ENCODE data around the gene GPC4.
A peak's percentile ranks its signal among the peaks of the same experiment; 100 is the strongest.

The GPC4 gene

DNA sequence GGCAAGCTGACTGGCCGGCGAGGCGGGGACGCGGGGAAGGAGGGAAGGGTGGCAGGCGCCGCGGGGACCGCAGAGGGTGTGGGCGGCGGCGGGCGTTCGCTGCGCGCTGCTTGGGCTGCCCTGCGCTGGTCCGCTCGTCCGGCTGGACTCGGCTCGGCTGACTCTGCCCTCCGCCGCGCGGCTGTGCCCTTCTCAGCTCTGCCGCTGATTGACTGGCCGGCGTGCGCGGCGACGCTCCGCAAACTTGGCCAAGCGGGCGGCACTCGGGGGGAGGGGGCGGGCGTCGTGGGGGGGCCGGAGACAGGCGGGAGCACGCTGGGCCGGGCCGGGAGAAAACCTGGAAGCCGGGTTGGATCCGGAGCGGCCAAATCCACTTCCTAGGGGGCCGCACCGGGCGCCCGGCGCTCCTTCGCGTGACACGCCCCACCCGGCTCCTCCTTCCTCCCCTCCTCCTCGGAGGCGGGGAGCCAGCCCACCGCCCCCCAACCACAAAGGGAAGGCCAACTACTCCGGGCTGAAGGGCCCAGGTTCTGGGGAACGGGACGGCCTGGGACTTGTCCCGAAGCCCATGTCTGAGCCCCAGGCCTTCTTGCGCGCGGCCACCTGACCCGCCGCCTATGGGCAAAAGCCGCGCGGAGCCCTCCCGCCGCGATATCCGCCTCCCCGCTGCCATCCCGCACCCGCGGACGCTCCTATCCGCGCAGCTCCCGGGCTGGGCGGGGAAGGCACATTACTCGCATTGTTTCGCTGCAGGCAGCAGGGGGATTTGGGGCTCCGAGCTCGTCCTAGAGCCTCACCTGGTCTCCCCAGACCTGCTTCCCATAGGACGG, at the start of gene GPC4:
Gene GPC4 (minus strand): TSS at position 214 of the 830 bp plus-strand sequence. CDS start 524 bp downstream, outside the sequence.
- peak; percentile 88 for DNase-seq

DNA sequence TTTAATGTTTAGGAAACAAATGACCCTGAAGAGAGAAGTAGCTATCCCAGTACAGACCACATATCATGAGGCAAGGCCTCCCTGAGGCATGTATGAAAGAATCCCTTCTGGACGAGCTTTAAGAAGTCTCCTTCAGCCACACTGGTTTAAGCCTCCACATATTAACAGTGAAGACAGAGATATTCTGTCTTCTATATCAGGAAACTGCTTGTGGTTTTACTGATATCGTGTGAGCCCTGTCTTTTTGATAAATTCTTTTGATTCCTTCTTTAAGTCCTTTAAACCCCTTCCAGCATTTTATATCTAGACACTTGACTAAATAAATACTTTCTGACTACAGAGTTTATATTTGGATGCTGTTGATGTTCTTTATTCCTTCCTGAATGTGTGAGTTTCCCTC, 45.9 kb upstream of the GPC4 start:
- DNase-seq = no peak

DNA sequence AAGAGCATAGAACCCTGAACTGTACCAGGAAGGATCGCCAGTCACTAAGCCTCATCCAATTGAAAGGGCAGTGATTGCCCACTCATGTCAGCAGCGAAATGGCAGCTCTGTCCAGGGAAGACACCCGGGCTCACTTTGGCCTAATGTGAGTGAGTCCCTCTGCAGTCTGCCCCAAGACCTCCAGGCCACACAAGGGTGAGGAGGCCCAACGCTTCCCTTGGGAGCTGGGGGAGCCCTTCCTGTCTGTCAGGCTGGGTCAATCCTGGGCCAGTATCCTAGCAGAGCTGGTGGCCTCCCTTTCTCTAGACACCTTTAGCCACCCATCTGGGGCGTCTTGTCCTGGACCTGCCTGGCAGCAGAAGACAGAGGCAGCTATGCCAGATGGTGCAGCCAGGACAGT, 39.6 kb upstream of the GPC4 start:
- DNase-seq = no peak

DNA sequence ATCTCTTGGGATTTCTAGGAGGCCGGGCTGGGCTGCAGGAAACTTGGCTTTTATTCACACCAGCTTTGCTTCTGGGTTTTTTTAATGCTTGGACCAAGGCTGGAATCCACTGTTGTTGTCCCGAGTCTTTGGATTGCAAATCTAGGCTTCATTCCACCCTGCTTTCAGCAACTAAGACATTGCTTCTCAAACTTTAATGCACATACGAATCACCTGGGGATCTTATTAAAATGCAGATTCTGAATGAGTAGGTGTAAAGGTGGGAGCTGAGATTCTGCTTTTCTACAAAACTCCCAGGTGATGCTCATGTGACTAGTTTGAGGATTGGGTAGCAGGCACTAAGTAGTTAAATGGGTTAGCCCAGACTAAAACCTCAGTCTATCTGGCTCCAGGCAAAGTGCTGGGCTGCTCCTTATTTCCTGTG, 39.2 kb upstream of the GPC4 start:
- no peak for DNase-seq

DNA sequence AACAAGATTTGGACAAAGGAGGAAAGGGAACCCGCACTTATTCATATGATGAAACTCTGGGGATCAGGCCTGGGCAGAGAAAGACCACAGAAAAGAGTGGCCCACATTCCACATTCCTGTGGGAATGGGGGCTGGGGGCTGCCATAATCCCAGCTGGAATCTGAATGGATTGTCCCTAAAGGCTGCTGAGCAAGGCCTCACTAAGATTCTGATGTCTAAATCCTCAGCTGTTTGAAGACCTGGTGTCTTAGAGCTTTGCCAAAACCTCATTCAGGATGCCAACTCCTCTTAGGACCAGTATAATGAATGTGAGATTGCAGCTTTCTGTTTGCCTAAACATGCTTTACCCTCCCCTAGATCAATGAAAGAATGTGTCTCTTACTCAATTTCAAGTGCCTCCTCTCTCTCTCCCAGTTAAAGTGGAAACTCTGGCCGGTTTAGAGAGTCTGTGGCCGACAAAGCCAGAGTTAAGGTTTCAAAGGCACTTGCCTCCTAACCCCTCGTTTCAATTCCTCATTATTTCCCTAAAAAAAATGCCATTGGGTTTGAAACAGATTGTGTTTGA, 33.3 kb upstream of the GPC4 start:
- DNase-seq = peak; percentile 51

DNA sequence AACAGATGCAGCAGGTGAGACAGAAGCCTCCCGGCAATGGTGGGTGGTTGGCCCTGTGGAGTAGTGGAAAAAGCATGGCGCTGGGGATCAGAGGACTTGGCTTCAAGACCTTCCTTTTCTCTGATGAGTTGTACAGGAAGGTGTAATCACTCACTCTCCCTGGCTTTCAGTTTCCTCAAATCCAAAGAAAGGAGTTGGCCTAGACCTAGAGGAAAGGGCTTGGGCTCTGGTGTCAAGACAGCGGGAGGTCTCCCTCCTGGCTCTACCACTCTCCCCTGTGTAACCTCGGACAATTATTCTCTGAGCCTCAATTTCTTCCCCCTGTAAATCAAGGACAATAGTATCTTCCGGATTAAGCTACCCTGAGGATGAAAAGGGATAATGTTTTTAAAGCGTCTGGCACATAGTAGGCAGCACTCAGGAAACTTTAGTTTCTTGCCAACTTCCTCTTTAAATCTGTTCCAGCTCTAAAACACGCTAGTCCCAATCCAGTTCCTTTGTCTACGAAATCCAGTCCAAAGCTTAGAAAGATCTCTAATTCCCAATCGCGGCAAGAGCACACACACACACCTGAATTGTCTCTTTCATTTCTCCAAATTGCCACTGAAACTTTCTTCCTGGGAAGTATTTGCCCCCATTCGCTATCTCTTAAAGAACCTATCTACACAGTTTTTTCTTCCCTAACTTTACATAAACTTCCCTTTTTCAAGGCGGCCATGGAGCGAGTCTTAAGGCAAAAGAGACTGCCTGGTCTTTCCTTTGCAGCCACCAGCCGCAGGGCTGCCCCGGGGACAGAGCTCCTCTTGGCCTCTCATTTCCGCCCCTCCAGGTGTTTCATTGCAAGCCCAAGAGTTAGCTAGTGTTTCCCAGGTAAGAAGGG, 29.9 kb upstream of the GPC4 start:
- peak; percentile 64 for DNase-seq

DNA sequence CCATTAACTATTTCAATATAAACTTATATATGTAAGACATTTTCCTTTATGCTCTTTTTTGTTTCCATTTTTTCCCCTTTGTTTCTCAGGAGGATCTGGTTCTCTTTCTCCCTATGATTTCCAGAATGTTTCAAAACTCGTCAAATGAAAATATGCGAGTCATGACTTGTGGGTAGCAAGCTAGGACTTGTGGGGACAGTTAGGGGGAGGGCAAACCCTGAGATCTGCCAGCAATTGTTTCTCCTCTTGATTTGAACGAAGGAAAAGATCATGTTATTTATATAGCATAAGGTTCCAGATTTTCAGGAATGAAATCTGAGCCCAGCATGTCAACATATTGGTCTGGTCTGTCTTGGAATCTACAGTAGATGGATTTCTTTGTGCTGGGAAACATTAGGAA, 28.9 kb upstream of the GPC4 start:
- no peak for DNase-seq

DNA sequence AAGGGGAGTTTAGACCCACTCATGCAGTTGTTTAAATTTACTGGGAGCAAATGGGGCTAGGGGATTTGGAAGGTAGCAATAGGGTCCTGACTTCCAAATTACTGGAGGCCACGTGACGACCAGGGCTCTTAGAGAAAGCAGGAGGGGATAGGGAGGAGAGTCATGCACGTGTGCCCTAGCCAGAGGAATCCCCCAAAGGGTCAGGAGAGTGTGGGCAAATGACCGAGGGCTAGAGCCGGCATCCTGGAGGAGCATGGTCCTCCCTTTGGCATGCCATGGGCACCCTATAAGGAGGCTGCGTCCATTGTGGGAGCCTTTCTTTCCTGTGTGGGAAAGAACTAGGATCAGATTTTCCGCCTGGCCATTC, 25.5 kb upstream of the GPC4 start:
- no peak for DNase-seq

DNA sequence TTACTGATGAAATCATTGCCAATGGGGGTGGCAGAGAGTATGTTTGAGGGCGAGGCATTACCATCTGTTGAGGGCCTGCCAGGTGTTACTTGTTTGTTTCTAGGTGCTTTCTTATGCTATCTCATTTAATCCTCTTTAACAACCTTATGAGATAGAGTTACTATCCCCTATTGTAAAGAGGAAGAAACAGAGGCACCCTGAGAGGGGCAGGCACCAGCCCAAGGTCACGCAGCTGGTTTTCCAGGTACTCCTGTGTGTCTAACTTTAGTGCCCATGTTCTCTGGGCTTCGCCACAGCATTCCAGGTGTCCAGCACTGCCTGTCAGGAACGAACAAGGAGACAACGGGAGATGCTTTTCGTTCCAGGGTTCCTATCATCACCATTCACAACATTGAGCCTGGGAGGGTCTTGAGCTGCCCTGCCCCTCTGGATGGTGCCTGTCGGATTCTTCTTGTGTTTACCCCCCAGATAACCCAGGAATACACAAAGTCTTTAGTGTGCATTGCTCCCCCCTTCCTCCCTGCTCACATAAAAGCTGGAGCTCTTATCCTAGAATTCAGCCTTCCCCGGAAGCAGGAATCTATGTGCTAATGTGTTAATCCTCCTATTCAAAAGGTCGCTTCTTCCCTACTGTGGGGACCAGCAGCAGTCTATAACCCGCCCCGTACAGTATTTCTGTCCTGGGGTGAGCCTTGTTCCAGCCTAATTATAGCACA, 24.9 kb upstream of the GPC4 start:
- DNase-seq = no peak

DNA sequence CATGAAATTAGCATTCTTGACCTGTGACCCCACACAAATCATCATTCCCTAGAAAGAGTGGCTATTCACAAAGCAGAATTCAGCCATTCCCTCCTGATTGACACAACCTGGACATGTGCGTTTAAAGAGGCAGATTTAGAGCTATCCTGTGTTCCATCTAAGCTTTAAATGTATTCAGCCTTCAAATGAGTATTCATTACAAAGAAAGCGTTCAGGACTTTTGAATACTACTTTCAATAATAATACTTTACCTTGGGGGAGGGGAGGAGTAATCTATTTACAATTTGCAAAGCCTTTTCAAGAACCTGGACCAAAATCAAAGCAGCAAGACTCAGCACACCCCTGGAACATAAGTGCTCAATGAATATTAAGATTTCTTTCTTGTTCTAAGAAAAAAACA, 22.5 kb upstream of the GPC4 start:
- DNase-seq = no peak

DNA sequence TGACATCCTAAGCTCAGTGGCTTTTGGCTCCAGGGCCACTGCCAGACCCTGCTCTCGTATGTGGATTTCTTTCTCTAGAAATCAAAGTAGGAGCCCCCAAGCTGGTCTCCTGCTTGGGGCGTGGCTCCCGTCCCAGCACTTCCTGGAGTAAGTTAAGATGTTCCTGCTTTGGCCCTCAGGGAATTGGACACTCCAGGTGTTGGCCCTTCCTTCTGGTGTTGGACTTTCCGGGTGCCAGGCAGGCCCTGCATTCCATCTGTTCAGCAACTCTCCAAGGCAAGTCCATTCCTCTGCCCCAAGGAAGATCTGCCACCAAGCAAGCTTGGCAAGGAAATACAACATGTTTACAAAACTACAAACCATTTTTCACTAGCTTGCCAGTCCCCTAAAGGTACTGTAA, 22.1 kb upstream of the GPC4 start:
- peak; percentile 50 for DNase-seq

DNA sequence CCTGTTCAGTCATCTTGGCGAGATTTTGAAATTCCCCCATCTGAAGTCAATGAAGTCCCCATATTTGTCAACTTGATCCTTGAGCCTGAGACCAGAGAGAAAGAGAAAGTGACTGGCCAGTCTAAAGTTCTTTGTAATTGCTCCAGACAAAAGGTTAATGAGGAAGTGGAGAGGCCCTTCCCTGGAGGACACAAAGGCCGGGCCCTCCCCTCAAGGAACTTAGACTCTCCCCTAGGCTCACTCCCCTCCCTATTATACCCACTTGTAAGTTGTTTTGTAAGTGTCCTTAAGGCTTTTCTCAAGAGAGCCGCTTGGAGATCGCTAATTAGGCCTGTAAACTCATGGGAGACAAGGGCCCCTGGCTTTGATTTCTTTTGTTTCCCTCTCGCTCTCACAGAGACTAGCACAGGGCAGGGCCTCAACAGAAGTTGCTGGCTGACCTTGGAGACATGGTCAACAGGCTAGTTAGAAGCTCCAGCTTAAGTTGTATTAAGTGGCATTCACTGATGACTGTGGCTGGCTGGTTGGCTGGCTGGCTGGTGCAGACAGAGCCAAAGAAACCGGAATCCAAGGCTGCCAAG, 20.3 kb upstream of the GPC4 start:
- DNase-seq = no peak

DNA sequence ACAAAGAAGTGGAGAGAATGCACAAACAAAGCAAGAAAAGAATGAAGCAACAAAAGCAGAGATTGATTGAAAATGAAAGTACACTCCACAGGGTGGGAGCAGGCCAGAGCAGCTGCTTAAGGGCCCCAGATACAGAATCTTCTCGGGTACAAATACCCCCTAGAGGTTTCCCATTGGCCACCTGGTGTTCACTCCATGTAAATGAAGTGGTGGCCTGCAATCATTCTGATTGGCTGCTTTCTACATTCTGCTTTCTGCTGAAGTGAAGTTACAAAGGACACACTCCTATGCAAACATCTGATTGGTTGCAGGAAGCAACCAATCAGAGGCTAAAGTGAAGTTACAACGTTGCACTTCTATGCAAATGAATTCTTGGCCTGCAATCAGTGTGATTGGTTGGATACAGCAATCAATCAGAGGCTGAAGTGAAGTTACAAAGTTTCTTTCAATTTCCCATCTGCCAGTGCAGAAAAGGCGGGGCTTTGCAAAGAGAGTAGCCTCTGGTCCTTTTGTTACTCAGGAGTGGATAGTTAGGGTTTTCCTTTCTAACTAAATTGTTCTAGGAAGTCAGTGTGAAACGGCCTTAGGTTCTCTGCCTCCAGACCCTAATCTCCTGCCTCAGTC, 19.0 kb upstream of the GPC4 start:
- DNase-seq = no peak

DNA sequence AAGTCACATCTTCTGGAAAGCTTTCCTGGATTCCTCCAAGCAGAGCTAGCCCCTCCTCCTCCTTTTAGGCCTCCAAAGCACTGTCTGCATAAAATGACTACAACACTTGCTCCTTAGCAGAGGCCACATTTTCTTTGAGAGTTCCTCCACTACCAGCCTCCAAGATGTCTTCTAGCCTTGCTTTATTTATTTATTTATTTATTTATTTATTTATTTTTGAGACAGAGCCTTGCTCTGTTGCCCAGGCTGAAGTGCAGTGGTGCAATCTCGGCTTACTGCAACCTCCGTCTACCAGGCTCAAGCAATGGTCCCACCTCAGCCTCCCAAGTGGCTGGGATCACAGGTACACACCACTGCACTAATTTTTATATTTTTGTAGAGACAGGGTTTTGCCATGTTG, 4.6 kb upstream of the GPC4 start:
- DNase-seq = no peak

DNA sequence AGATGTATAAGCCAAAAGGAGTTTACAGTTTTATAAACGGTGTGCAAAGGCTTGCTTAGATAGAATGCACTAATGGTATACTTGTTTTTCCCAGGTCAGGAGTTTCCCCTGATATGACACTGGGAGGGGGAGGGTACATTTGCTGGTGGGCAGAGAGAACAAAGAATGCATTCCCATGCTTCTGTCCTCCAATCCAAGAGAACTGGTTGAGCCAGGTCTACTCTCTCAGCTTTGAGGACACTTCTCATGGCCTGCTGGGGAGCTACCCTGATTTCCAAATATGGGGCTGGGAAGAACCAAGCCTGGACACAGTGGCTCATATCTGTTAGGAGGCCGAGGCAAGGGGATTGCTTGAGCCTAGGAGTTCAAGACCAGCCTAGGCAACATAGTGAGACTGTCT, 3.3 kb upstream of the GPC4 start:
- DNase-seq = peak; percentile 59

DNA sequence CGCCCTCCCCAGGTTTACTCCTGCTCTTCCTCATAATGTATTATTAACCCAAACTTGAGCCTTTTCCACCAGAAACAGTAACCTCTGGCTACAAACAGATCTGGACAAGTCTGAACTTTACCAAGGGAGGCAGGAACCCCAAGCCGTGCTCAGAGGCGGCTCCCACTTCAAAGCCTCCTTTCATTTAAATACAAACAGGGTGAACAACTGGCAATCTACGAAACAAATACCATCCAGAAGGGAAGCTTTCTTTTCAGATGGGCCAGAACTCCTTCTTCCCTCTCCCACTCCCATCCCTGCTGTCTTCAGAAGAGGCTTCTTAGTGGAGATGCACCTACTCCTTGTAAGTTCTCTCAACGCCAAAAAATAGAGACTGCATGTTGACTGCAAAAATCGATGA, 2.1 kb upstream of the GPC4 start:
- no peak for DNase-seq

DNA sequence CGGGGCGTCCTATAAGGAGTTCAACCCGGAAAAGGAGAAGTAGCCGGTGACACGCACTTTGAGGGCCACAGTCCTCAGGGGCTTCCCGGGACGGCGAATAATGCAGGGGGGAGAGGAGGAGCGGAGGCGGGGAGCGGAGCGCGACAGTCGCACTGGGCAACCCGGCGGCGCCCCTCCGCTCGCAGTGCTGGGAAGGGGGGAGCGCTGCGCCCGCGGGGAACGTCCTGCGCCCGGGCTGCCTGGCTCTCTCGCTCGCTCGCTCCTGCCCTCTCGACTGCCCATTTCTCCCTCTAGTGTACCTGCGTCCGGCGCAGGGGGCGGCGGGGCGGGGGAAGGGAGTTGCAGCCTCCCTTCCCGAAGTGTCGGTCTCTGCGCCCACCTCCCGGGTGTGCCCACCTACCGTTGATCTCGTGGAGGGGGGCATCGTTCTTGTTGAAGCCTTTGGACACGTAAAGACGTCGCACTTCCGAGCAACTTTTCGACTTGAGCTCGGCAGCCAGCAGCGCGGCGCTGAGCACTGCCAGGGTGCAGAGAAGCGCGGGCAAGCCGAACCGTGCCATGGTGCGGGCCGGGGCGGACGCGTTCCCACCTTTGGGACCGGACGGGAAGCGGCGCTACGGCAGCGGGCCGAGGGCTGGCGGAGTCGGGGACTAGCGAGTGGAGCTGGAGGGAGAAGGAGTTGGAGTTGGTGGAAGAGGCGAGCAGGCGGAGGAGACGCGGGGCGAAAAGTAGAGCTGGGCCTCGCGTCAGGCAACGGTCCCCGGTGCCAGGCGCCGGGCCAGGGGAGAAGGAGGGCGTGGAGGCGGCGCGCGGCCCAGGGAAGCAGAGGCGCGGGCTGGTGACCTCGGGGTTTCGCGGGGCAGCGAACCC, 648 bp downstream of the GPC4 start:
- DNase-seq = peak; percentile 61

DNA sequence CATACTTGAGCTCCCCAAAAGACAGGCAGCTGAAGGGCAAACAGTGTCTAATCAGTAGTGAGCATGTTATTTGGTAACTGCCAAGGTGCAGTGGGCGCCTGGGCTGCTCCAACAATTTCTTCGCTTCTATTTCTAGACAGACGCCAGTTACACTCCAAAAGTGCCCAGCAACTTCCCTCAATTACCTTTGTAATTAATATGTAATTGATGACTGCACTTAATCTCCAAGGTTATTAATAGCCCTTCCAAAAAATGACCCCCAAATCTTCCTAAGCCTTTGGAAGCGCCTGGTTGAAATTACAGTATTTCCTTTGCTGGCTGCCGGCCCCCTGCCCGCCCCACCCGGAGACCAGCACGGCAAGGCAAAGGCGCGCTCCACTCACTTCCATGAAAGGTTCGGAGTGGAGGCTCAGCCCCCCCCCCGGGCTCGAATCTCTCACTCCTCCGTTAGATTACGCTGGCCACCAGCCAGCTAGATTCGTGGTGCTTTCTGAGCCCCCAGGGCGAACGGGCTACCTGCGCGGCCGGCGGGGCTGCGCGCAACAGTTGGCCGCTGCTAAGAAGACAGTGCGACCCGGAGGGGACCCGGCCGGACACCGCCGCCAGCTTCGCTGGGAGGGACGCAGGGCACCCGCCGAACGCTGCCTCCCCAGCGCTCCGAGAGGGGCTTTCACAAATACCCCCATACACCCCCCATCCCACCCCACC, 1.9 kb downstream of the GPC4 start:
- peak; percentile 61 for DNase-seq

DNA sequence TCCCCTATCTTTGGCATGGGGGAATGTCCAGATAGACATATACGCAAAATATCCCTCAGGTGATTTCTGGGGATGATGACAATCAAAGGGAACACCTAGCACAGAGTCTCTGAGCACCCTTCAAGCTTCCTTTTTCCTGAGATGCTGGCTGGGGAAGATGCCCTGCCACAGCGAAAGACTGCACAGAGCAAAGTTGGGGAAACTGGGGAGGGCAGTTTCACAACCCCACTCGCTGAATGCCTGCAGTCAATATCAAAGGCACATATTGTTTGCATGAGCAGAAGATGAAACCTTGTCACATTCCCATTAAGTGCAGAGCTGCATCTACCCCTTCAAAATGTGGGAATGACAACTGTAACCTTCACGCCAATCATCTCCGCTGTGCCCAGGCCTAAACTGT, 2.6 kb downstream of the GPC4 start:
- DNase-seq = peak; percentile 55

DNA sequence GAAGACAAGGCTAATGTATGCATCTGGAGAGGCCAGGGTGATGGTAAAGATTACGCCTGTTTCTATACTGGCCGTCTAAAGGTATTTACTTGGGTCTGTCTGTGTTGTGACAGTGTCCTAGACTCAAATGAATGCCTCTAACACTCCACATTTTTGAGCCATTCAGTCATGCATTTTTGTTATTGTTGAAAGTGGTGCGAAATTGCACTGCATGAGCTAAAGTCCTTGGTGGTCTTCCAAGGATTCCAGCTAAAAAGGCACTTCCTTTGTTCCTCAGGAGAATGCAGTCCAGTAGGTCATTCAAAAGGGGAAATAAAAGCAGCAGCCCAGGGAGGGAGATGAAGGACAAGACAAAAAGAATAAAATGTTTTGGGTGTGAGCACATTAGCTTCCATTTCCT, 3.0 kb downstream of the GPC4 start:
- DNase-seq = peak; percentile 74

DNA sequence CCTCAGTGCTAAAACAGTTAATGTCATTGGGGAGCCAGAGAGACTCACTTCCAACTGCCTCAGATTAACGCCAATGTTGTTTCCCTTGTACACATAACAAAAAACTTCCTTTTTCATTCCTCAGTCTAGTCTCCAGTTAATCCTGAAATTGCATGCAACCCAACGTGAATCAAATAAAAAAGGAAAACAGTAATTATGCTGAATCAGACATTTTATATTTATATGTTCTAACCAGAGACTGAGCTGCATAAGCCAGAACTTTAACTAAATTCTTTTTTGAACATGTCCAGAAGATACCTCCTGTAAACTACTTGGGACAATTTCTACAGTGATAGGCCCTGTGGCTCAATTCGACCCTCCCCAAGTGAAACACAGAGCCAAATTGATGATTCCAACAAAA, 4.7 kb downstream of the GPC4 start:
- DNase-seq = no peak

Measured in islet precursor cell (in vitro differentiated cells).